Breast epithelium (tissue), 4 donors: ENCODE results near the gene RNF123. TPM values are rescaled to one million over a fixed set of nuclear protein-coding genes. Genes with fewer than 3 reads are reported as not detected.
"Not testable (repeated sequence)": the region's sequence is repeated elsewhere in the genome, so short reads cannot be mapped to it uniquely, and the experiment has no call there.

ENCODE experiments used
- DNase-seq, 2 donors: peaks; one replicate each; pipeline ENCODE4 v3.0.0-alpha.2; 2019; ENCODE audit warnings: low spot score in 2 of 2
- H3K27ac ChIP-seq, 2 donors: fragments of 200-600 bp; sonication (generic) in 1 of 2; one replicate each; pipeline ENCODE4 v1.5.1; 2016 to 2019; ENCODE audit warnings: mild to moderate bottlenecking in 1 of 2
- H3K27me3 ChIP-seq, 2 donors: fragments of 200-600 bp; sonication (generic) in 1 of 2; one replicate each; pipeline versions ENCODE4 v1.5.1 to v1.6.0; 2017 to 2019; ENCODE audit warnings: control low read depth in 1 of 2, mild to moderate bottlenecking in 1 of 2
- H3K36me3 ChIP-seq: fragments of 200-600 bp; one replicate; pipeline ENCODE4 v1.5.1; 2019
- H3K4me1 ChIP-seq, 2 donors: fragments of 200-600 bp; sonication (generic); one replicate each; pipeline ENCODE4 v1.5.1; 2016 to 2019; ENCODE audit warnings: control low read depth in 1 of 2
- H3K4me3 ChIP-seq, 3 donors: fragments of 200-600 bp; sonication (generic); 1 replicate in 2 of 3; 2 replicates in 1 of 3; pipeline ENCODE4 v1.5.1; 2016 to 2019; ENCODE audit warnings: mild to moderate bottlenecking in 3 of 3, moderate library complexity in 2 of 3
- H3K9me3 ChIP-seq, 2 donors: fragments of 200-600 bp; sonication (generic) in 1 of 2; one replicate each; pipeline ENCODE4 v1.5.1; 2016 to 2019; ENCODE audit warnings: control low read depth in 1 of 2
- CTCF ChIP-seq, 3 donors: fragments of 450-650 bp; IDR thresholded peaks; one replicate each; pipeline ENCODE4 v1.5.1; 2016 to 2017; ENCODE audit warnings: antibody characterized with exemption in 3 of 3, mild to moderate bottlenecking in 3 of 3, moderate library complexity in 3 of 3
- POLR2A ChIP-seq: fragments of 450-650 bp; IDR thresholded peaks from one replicate; pipeline ENCODE4 v1.6.1; 2016; ENCODE audit warnings: antibody characterized with exemption, mild to moderate bottlenecking, moderate library complexity
- POLR2AphosphoS5 ChIP-seq, 3 donors: sonication (generic); formaldehyde crosslinking; IDR thresholded peaks; one replicate each; pipeline ENCODE4 v1.6.1; 2017; ENCODE audit warnings: antibody characterized with exemption in 3 of 3
- intact Hi-C: fragments of 100-400 bp; cut with DNase I; formaldehyde crosslinking; loops from one replicate; pipeline ENCODE4 v1.15.1; 2023; ENCODE audit warnings: low total_unique reads
- total RNA-seq, 3 donors: library from RNA; depleted of rRNA; stranded (reverse); fragments of >200 nt; gene quantifications; one replicate each; pipeline ENCODE4 v1.1.0, GENCODE V29; 2016

Gene RNF123
- total RNA-seq, 3 donors from 2014 or later: 22.1 to 29.8 (median 26.2) TPM

DNA sequence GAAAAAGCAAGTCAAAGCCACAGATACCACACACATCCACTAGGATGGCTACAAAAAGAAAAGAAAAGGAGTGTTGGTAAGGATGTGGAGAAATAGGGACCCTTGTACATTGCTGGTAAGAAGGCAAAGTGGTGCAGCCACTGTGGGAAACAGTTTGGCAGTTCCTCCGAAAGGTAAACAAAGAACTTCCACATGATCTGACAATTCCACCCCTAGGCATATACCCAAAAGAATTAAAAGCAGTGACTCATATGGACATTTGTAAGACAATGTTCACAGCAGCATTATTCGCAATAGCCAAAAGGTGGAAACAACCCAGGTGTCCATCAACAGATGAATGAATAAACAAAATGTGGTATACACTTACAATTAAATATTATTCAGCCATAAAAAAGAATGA lies 56.6 kb downstream of the RNF123 start:
- intact Hi-C loops: no loop called here
- no peak for TF ChIP-seq CTCF (IDR thresholded peaks at IDR 0.05)
- no peak for TF ChIP-seq POLR2A
- no peak for TF ChIP-seq POLR2AphosphoS5 (IDR thresholded peaks at IDR 0.05)

GRCh38 chr3:49747792-49748480 lies 58.6 kb downstream of the RNF123 start:
- TF ChIP-seq CTCF (IDR thresholded peaks at IDR 0.05) (no peak), POLR2A (no peak), POLR2AphosphoS5 (IDR thresholded peaks at IDR 0.05) (no peak)
- no peaks in the 10 kb centered on the region for H3K27me3 ChIP-seq
- no peaks in the 10 kb centered on the region for H3K4me1 ChIP-seq
- DNase-seq: no peak
- H3K4me3 ChIP-seq: no peak overlapping the region
- intact Hi-C loops: no loop called here
- no peaks in the 10 kb centered on the region for H3K36me3 ChIP-seq
- H3K9me3 ChIP-seq: no peaks in the 10 kb centered on the region
- H3K27ac ChIP-seq: no peak overlapping the region

More for the DNA sequence above, 56.6 kb downstream of the RNF123 start:
- H3K36me3 ChIP-seq: no peaks in the 10 kb centered on the region
- no peak overlapping the region for H3K4me3 ChIP-seq
- no peak overlapping the region for H3K27ac ChIP-seq
- no peaks in the 10 kb centered on the region for H3K4me1 ChIP-seq
- H3K27me3 ChIP-seq: no peaks in the 10 kb centered on the region
- H3K9me3 ChIP-seq: no peaks in the 10 kb centered on the region
- DNase-seq: no peak

DNA sequence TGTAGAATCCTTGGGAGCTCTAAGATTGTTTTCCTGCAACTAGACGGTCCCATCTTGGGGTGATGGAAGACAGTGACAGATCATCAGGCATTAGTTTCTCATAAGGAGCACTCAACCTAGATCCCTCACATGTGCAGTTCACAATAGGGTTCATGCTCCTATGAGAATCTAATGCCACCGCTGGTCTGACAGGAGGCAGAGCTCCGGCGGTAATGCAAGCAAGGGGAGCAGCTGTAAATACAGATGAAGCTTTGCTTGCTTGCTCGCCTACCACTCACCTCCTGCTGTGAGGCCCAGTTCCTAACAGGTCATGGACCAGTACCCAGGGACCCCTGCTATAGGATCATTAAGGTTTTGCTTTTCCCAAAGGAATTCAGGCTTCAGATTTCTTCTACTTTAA lies 59.5 kb downstream of the RNF123 start:
- H3K27ac ChIP-seq, H3K9me3 ChIP-seq, H3K36me3 ChIP-seq, H3K4me3 ChIP-seq, H3K27me3 ChIP-seq, H3K4me1 ChIP-seq, intact Hi-C loops, DNase-seq: not testable (repeated sequence)

- intact Hi-C loops: no loop called here
- H3K4me3 ChIP-seq: no peak overlapping the region
- DNase-seq: no peak
- H3K27me3 ChIP-seq: no peaks in the 10 kb centered on the region
- H3K4me1 ChIP-seq: no peaks in the 10 kb centered on the region
- no peak overlapping the region for H3K27ac ChIP-seq
- no peak for TF ChIP-seq POLR2A
- TF ChIP-seq POLR2AphosphoS5 (IDR thresholded peaks at IDR 0.05): no peak
- no peak for TF ChIP-seq CTCF (IDR thresholded peaks at IDR 0.05)
- no peaks in the 10 kb centered on the region for H3K36me3 ChIP-seq
- H3K9me3 ChIP-seq: no peaks in the 10 kb centered on the region
Observed at GRCh38 chr3:49750056-49750455, 60.7 kb downstream of the RNF123 start.

DNA sequence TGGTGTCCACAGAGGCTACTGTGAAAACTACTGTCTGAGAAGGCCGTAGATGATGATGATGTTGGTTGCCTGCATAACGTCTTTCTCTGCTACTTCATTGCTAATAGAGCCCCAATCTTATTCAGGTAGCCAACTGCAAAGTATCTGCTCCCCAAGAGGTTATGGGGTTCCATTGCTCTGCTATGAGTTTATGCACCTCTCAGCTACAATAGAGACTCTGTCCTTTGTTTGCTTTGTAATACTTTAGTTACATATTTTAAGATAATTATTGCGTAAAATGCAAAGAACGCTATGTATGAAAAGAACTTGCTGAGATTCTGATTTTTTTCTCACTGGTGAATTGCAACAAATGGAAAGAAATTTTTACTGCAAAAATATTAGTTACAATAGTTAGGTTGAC lies 62.1 kb downstream of the RNF123 start:
- H3K27ac ChIP-seq: no peak overlapping the region
- intact Hi-C loops: no loop called here

More for the DNA sequence above, 62.1 kb downstream of the RNF123 start:
- Histone ChIP-seq H3K4me1 (no peaks in the 10 kb centered on the region), H3K36me3 (no peaks in the 10 kb centered on the region), H3K9me3 (no peaks in the 10 kb centered on the region), H3K27me3 (no peaks in the 10 kb centered on the region), H3K4me3 (no peak overlapping the region)
- TF ChIP-seq POLR2A: no peak
- no peak for TF ChIP-seq CTCF (IDR thresholded peaks at IDR 0.05)
- no peak for TF ChIP-seq POLR2AphosphoS5 (IDR thresholded peaks at IDR 0.05)
- no peak for DNase-seq
